ENCODE measurements around the gene IKZF4.
"Not testable (repeated sequence)": the region's sequence is repeated elsewhere in the genome, so short reads cannot be mapped to it uniquely, and the experiment has no call there.

IKZF4 gene

DNA sequence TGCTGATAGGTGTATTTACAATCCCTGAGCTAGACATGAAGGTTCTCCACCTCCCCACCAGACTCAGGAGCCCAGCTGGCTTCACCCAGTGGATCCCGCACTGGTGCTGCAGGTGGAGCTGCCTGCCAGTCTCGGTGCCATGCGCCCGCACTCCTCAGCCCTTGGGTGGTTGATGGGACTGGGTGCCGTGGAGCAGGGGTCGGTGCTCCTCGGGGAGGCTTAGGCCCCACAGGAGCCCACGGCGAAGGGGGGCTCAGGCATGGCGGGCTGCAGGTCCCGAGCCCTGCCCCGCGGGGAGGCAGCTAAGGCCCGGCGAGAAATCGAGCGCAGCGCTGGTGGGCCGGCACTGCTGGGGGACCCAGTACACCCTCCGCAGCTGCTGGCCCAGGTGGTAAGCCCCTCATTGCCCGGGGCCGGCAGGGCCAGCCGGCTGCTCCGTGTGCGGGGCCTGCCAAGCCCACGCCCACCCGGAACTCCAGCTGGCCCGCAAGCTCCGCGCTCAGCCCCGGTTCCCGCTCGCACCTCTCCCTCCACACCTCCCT lies 20.8 kb upstream of the IKZF4 start:
- not testable (repeated sequence) for FAIRE-seq

- FAIRE-seq: no peak
These were observed 19.2 kb upstream of the IKZF4 start for GRCh38 chr12:56001487-56002100.

DNA sequence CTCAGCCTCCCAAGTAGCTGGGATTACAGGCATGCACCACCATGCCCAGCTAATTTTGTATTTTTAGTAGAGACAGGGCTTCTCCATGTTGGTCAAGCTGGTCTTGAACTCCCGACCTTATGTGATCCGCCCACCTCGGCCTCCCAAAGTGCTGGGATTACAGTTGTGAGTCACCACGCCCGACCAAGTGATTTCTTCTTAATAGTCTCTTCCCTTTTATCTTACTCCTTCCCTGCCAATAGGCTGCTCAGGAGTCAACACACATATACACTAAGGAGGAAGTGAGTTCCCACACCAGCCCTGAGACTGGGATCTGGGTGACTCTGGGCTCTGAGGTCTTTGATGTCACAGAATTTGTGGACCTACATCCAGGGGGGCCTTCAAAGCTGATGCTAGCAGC lies 17.5 kb upstream of the IKZF4 start:
- FAIRE-seq: not testable (repeated sequence)

- no peak for FAIRE-seq
These were observed 16.6 kb upstream of the IKZF4 start for GRCh38 chr12:56004211-56004610.

- no peak for FAIRE-seq
These were observed 13.0 kb upstream of the IKZF4 start for GRCh38 chr12:56007564-56008559.

DNA sequence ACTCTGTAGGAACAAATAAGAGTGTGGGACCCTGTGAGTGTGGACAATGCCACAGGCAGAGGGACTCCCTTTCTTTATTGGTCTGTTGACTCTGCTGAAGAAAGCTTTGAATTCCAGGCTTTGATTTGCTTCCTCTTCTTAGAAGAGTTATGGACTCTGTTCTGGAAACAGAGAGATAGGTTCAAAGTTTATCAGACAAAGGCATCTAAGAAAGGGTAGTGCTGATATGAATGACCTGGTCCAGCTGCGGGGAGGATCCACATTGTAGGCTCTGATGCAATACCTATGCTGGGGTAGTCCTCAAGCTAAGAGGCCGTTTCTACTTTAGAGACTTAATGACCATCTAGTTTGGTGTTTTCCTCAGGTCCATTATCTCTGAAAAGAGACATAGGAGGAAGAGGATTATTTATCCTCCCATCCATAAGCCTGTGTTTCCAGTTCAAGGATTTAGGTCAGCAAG lies 10.7 kb upstream of the IKZF4 start:
- no peak for FAIRE-seq

- FAIRE-seq: no peak
These were observed 9.2 kb upstream of the IKZF4 start for GRCh38 chr12:56011509-56012090.

DNA sequence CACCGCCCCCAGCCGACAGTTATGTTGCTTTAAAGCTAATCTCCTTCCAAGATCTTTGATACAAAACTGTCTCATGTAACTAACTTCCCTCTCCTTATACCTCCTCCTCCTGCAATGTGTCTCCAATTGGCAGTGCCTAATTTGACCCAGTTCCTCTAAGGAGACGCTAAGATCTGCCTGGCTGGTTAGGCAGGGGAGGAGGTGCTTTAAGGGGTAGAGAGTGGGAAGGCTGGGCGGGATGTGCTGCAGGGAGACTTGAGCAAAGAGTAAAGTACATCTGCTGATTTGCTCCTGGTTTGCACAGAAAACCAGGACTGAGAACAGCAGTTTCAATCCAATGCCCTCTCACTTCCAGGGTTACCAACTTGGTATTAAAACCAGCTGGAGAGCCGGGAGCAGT lies 7.4 kb upstream of the IKZF4 start:
- no peak for FAIRE-seq

DNA sequence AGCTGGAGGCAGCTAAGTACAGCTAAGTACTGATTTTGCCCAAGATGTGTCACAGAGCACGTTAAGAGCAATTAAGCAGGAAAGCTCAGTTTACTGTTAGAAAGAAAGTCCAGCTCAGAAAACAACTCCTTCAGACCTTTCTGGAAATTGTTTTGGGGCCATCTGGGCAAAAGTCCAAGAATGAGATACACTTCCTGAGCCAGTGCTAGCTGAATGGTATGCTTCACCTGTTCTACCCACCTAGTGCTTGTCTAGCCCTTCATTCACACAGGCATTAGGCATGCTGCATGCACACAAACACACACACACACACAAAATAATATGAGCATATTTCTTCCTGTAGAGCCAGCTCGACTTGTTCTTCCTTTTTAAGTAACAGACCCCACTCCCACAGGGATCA lies 6.6 kb upstream of the IKZF4 start:
- no peak for FAIRE-seq

DNA sequence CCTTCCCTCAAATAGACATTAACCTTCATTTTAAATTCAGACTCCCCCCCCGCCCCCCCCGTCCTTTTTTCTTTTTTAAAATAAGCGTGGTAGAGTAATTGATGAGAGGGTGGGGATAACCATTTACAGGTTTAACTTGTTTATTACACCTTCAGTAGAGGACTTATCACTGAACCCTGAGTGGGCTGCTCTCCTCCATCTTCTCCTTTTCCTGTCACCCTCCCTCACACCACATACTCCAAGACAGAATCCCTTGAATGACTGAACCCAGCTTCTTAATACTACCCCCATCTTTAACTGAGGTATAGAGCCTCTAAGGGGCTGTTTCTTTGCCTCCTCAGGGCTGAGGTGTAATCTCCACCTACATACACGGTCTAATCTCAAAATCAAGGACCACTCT lies 3.7 kb upstream of the IKZF4 start:
- no peak for FAIRE-seq

DNA sequence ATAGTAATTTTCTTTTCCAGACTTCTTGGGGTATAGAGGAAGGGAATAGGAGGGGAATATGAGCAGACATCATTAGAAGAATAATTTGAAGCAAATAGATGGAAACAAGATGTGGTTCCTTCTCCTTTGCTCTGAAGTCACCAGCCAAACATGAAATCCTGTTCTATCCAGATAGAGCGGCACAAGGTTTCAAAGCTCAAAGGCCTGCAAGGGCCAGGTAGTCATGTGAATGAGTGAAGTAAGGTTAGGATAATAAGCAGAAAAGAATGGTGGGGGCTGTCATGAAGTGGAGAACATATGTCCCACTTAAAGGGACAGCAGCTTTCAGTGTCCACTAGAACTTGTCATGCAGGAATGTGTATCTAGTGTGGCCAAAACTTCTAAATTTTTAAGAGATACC lies 2.5 kb upstream of the IKZF4 start:
- no peak for FAIRE-seq

DNA sequence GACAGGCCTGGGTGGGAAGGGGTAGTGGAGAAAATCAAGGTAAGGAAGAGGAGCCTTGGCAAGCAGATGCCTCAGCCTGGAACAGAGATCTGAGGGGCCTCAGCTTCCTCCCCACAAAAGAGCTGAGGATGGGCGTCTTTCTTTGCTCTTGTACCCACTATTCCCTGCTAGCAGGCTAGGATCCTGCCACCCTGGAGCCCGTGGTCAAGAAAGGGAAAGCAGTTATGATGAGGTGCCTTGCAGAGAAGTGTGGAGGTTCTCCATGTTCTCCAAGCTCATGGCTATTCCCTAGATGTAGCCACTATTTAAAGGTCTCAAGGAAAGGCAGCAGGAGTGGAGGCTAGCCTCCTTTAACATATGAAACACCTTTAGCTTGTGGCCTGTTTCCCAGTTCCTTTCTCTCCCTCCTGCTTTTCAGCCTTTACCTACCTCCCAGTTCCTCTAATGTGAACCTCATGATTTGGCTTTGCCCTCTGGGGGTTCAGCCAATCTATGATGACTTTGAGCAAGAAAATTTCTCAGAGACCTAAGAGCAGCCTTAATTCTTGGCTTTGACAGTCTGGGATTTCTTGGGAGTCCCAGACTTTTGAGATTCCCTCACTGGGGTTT lies 1.1 kb downstream of the IKZF4 start:
- no peak for FAIRE-seq

DNA sequence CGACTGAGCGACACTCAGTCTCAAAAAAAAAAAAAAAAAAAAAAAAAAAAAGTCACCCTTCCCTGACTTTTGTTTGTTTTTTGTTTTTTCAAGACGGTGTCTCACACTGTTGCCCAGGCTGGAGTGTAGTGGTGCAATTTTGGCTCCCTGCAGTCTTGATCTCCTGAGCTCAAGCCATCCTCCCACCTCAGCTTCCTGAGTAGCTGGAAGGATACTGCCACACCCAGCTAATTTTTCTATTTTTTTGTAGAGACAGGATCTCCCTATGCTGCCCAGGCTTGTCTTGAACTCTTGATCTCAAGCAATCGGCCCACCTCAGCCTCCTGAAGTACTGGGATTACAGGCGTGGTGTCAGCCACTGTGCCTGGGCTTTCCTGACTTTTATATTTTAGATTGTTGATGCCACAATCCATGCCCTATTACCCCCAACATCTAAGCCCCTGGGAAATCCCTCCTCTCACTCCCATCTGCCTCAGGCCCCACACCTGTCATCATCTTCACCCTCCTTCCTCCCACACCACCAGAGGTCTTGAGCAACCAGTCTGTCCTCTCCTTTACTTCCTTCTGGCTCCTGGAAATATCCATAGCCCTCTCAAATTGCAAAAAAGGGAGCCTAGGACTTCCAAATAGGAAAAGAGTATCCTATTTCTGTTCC lies 7.8 kb downstream of the IKZF4 start:
- no peak for FAIRE-seq

DNA sequence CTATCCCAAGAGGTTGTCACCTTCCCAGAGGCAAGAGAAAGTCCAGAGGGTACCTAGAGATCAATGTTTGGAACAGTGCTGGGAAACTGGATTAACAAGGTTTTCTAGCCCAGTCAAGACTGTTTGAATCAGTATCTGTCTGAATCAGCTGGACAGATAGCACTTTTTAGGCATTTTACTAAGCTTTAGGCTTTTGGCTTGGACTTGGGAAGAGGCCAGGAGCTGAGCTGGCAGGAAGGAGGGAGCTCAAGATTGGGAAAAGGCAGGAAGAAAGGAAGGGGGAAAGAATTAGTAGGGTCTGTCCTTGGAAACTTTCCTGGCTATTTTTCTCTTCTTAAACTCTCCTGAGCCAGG lies 8.3 kb downstream of the IKZF4 start:
- no peak for FAIRE-seq

GRCh38 chr12:56029666-56030293 lies 8.9 kb downstream of the IKZF4 start:
- FAIRE-seq: peak; percentile 45

DNA sequence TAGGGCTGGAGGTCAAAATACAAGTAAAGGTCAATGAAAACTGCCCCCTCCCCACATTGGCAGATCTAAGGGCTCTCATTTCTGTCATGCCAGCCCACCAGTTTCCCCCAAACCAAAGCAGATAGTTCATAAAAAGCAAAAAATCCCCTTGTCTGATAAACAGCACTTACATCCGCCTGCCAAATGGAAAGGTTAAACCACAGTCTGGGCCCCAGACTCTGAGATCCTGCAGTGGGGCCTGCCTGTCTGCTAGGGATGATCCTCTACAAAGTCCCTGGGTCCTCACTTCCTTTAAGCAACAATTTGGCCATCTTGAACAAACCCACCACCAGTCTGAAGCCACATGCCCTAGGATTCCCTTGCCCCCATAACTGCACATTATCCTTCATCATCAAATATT lies 11.1 kb downstream of the IKZF4 start:
- FAIRE-seq: no peak

- FAIRE-seq: no peak
These were observed 13.9 kb downstream of the IKZF4 start for GRCh38 chr12:56034586-56035332.

DNA sequence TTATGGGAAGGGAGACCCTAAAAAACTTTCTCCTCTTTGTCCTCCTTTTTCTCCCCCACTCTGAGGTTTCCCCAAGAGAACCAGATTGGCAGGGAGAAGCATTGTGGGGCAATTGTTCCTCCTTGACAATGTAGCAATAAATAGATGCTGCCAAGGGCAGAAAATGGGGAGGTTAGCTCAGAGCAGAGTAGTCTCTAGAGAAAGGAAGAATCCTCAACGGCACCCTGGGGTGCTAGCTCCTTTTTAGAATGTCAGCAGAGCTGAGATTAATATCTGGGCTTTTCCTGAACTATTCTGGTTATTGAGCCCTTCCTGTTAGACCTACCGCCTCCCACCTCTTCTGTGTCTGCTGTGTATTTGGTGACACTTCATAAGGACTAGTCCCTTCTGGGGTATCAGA lies 16.3 kb downstream of the IKZF4 start:
- FAIRE-seq: no peak

- no peak for FAIRE-seq
These were observed 17.3 kb downstream of the IKZF4 start for GRCh38 chr12:56038022-56038655.

- FAIRE-seq: no peak
These were observed 19.3 kb downstream of the IKZF4 start for GRCh38 chr12:56040151-56040550.

All from islet of Langerhans (tissue), 1 donor.